Central memory CD8-positive, alpha-beta T cell (primary cell): ENCODE measurements around the gene NPHP3.
A peak's percentile ranks its signal among the peaks of the same experiment; 100 is the strongest.

Experiments used
- ATAC-seq: fragments of 150-1000 bp; cut with Tn5 transposase; replicated peaks from 2 replicates; pipeline ENCODE4 v1.10.0; 2022; ENCODE audit warnings: mild to moderate bottlenecking, moderate FRiP score, moderate number of reproducible peaks; ENCODE audit not compliant: poor library complexity, severe bottlenecking; ENCODE audit errors: extremely low read depth
- DNase-seq, 2 donors: peaks; one replicate each; pipeline ENCODE4 v3.0.0; 2021; ENCODE audit warnings: low spot score in 2 of 2
- H3K27ac Mint-ChIP-seq: one replicate; pipeline ENCODE4 v1.8.0; 2022; ENCODE audit warnings: low read depth, mild to moderate bottlenecking, moderate library complexity, mixed read lengths
- H3K27me3 Mint-ChIP-seq: one replicate; pipeline ENCODE4 v1.8.0; 2022; ENCODE audit warnings: mixed read lengths
- H3K36me3 Mint-ChIP-seq: one replicate; pipeline ENCODE4 v1.8.0; 2022; ENCODE audit warnings: mild to moderate bottlenecking, moderate library complexity, mixed read lengths; ENCODE audit not compliant: insufficient read depth
- H3K4me1 Mint-ChIP-seq: one replicate; pipeline ENCODE4 v1.8.0; 2022; ENCODE audit warnings: mixed read lengths
- H3K4me3 Mint-ChIP-seq: one replicate; pipeline ENCODE4 v1.8.0; 2022; ENCODE audit warnings: mild to moderate bottlenecking, moderate library complexity, mixed read lengths
- H3K9me3 Mint-ChIP-seq: one replicate; pipeline ENCODE4 v1.8.0; 2022; ENCODE audit warnings: mixed read lengths

NPHP3 gene

GRCh38 chr3:132723024-132723950 is 1.1 kb upstream of the NPHP3 start:
- Mint-ChIP-seq H3K27ac (peak overlapping the region; percentile 89), H3K27me3 (peaks cover 10% of the 10 kb centered on the region), H3K4me3 (peak overlapping the region; percentile 84), H3K9me3 (no peaks in the 10 kb centered on the region), H3K36me3 (peaks cover 9% of the 10 kb centered on the region), H3K4me1 (peaks cover 37% of the 10 kb centered on the region)
- ATAC-seq = no peak
- DNase-seq = no peak

DNA sequence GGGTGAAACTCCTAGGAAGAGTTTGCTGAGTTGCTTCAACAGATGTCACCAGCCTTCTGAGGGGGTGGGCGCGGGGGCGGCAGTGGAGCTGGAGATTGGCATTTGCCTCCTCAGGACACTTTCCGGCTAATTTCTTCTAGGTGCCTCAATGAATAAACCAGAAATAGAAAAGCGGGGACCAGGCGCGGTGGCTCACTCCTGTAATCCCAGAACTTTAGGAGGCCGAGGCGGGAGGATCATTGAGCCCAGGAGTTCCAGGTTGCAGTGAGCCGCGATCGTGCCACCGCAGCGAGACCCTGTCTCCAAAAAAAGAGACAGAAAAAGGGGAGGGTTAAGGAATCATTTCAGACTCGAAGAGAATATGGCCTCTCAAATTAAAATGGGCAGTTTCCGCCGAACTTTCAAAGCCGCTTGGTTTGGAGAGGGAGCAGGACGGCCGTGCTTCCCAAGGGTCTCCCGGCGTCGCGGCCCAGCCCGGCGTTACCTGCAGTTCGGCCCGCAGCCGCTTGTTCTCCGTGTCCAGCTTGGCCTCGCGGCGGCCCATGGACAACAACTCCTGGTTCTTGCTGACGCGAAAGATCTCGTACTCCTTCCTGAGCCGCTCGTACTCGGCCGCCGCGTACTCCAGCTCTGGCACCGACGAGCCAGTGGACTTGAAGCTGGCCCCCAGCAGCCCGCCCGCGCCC is 587 bp downstream of the NPHP3 start:
- Mint-ChIP-seq H3K4me1 (peaks cover 37% of the 10 kb centered on the region), H3K27ac (peak overlapping the region; percentile 89), H3K4me3 (peak overlapping the region; percentile 84), H3K9me3 (no peaks in the 10 kb centered on the region), H3K27me3 (no peaks in the 10 kb centered on the region), H3K36me3 (peaks cover 13% of the 10 kb centered on the region)
- ATAC-seq = peak; percentile 15
- DNase-seq = peak in 1 of 2 donors; percentile 21

- no peak for ATAC-seq
- Mint-ChIP-seq H3K27ac (no peak overlapping the region), H3K4me1 (peaks cover 43% of the 10 kb centered on the region)
Observed at GRCh38 chr3:132720228-132720627, 2.0 kb downstream of the NPHP3 start.

DNA sequence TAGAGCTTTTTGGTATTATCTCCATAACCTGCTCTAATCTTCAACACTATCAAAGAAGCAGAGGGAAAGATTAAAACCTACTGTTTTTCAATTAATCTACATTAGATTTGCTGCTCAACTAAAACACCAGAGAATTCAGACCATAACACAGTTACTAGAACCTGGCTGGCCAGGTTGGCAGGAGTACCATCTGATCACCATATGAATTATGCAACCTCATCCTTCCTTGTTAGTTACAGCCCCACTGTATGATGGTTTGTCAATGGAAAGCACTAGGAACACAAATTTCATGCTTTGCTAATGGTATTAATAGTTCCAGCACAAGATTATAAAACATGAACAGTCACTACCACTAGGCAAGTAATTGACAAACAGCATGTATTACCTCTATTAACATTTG is 5.8 kb downstream of the NPHP3 start:
- Mint-ChIP-seq H3K4me3 (no peak overlapping the region), H3K27ac (no peak overlapping the region), H3K27me3 (no peaks in the 10 kb centered on the region), H3K4me1 (peaks cover 28% of the 10 kb centered on the region), H3K9me3 (no peaks in the 10 kb centered on the region), H3K36me3 (peaks cover 19% of the 10 kb centered on the region)
- ATAC-seq (no peak), DNase-seq (no peak)

More at GRCh38 chr3:132720228-132720627, 2.0 kb downstream of the NPHP3 start:
- no peaks in the 10 kb centered on the region for H3K27me3 Mint-ChIP-seq
- no peak for DNase-seq
- no peaks in the 10 kb centered on the region for H3K9me3 Mint-ChIP-seq
- peaks cover 14% of the 10 kb centered on the region for H3K36me3 Mint-ChIP-seq
- peak overlapping the region; percentile 84 for H3K4me3 Mint-ChIP-seq

- DNase-seq (no peak), ATAC-seq (no peak)
- H3K9me3 Mint-ChIP-seq = no peaks in the 10 kb centered on the region
- H3K27ac Mint-ChIP-seq = no peak overlapping the region
- peaks cover 25% of the 10 kb centered on the region for H3K36me3 Mint-ChIP-seq
- no peak overlapping the region for H3K4me3 Mint-ChIP-seq
- H3K4me1 Mint-ChIP-seq = peaks cover 6% of the 10 kb centered on the region
- H3K27me3 Mint-ChIP-seq = no peaks in the 10 kb centered on the region
Observed at GRCh38 chr3:132713977-132714727, 8.1 kb downstream of the NPHP3 start.

- Mint-ChIP-seq H3K36me3 (peaks cover 36% of the 10 kb centered on the region), H3K4me1 (peaks cover 8% of the 10 kb centered on the region), H3K27ac (no peak overlapping the region), H3K9me3 (no peaks in the 10 kb centered on the region), H3K27me3 (no peaks in the 10 kb centered on the region), H3K4me3 (no peak overlapping the region)
- no peak for DNase-seq
- no peak for ATAC-seq
Observed at GRCh38 chr3:132710311-132710710, 11.9 kb downstream of the NPHP3 start.

GRCh38 chr3:132709761-132710160 is 12.4 kb downstream of the NPHP3 start:
- Mint-ChIP-seq H3K9me3 (no peaks in the 10 kb centered on the region), H3K36me3 (peaks cover 37% of the 10 kb centered on the region), H3K27ac (no peak overlapping the region), H3K4me3 (no peak overlapping the region), H3K4me1 (peaks cover 8% of the 10 kb centered on the region), H3K27me3 (no peaks in the 10 kb centered on the region)
- DNase-seq = no peak
- ATAC-seq = no peak

GRCh38 chr3:132703733-132704132 is 18.5 kb downstream of the NPHP3 start:
- peaks cover 41% of the 10 kb centered on the region for H3K36me3 Mint-ChIP-seq

DNA sequence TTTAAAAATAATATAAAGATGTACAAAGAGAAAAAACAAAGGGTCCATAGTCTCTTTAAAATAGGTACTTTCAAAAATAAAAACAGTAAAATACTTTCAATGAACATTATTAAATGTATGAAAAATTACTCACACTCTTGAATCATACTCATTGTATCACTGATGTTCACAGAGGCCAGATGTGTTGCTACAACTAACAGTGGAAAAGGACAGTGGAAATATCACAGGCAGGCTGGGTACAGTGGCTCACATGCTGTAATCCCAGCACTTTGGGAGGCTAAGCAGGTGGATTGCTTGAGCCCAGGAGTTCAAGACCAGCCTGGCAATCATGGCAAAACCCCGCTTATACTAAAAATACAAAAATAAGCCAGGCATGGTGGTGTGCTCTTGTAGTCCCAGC is 26.8 kb downstream of the NPHP3 start:
- no peak overlapping the region for H3K4me3 Mint-ChIP-seq
- peaks cover 6% of the 10 kb centered on the region for H3K4me1 Mint-ChIP-seq
- peaks cover 57% of the 10 kb centered on the region for H3K36me3 Mint-ChIP-seq
- H3K27me3 Mint-ChIP-seq = no peaks in the 10 kb centered on the region
- no peak for ATAC-seq
- no peaks in the 10 kb centered on the region for H3K9me3 Mint-ChIP-seq
- H3K27ac Mint-ChIP-seq = peak overlapping the region; percentile 58
- no peak for DNase-seq

More at GRCh38 chr3:132703733-132704132, 18.5 kb downstream of the NPHP3 start:
- H3K27ac Mint-ChIP-seq = no peak overlapping the region
- H3K4me3 Mint-ChIP-seq = no peak overlapping the region
- H3K4me1 Mint-ChIP-seq = peaks cover 8% of the 10 kb centered on the region
- no peak for DNase-seq
- no peaks in the 10 kb centered on the region for H3K9me3 Mint-ChIP-seq
- no peaks in the 10 kb centered on the region for H3K27me3 Mint-ChIP-seq
- ATAC-seq = no peak

GRCh38 chr3:132694991-132695390 is 27.2 kb downstream of the NPHP3 start:
- DNase-seq (no peak), ATAC-seq (no peak)
- peak overlapping the region; percentile 58 for H3K27ac Mint-ChIP-seq
- H3K27me3 Mint-ChIP-seq = no peaks in the 10 kb centered on the region
- no peaks in the 10 kb centered on the region for H3K9me3 Mint-ChIP-seq
- peaks cover 6% of the 10 kb centered on the region for H3K4me1 Mint-ChIP-seq
- H3K36me3 Mint-ChIP-seq = peaks cover 55% of the 10 kb centered on the region
- no peak overlapping the region for H3K4me3 Mint-ChIP-seq

DNA sequence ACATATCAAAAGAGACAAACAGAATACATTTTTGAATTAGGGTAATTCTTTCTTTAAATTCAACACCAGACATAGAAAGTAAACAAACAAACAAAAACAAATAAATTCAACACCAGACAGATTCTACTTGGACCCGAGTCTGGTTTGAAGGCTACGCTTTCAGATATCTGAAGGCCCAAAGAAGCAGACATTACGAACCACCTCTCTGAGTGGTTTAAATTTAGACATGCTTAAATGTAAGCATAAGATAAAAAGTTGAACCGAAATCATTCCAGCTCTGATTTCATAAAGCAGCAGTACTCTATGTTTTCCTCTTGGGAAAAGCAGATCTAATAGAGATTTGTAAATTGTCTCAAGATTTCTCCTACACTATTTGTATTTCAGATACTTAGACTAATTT is 32.2 kb downstream of the NPHP3 start:
- Mint-ChIP-seq H3K4me1 (peaks cover 6% of the 10 kb centered on the region), H3K27ac (no peak overlapping the region), H3K36me3 (peaks cover 49% of the 10 kb centered on the region)

DNA sequence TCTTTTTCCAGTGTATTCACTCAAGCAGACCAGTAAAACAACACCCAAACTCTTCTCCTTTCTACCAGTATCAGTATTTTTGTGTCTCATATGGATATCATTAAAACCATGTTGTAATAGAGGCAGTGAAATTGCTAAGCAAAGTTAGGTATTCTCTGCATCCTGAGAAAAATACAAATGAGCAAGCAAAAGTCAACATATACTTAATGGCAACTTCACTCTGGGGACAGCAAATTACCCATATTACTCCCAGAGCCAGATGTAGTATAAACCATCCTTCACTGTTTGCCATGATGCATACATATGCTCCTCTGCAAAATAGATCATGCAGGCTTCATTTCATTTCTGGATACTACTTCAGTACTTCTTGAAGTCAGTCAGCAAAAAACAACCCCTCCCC is 40.0 kb downstream of the NPHP3 start:
- ATAC-seq (no peak), DNase-seq (no peak)
- Mint-ChIP-seq H3K4me3 (no peak overlapping the region), H3K27ac (peak overlapping the region; percentile 56), H3K36me3 (peaks cover 28% of the 10 kb centered on the region), H3K9me3 (no peaks in the 10 kb centered on the region), H3K4me1 (no peaks in the 10 kb centered on the region), H3K27me3 (no peaks in the 10 kb centered on the region)

More for the DNA sequence above, 32.2 kb downstream of the NPHP3 start:
- no peak for ATAC-seq
- H3K4me3 Mint-ChIP-seq = no peak overlapping the region
- H3K9me3 Mint-ChIP-seq = no peaks in the 10 kb centered on the region
- DNase-seq = no peak
- H3K27me3 Mint-ChIP-seq = no peaks in the 10 kb centered on the region
